ENCODE results near the gene PLTP. TPM values are rescaled to one million over a fixed set of nuclear protein-coding genes. Genes with fewer than 3 reads are reported as not detected.
A peak's percentile ranks its signal among the peaks of the same experiment; 100 is the strongest.
"Not testable (repeated sequence)": the region's sequence is repeated elsewhere in the genome, so short reads cannot be mapped to it uniquely, and the experiment has no call there.

Gene PLTP
- 3.2 and 4.0 TPM in 2 replicates for total RNA-seq

DNA sequence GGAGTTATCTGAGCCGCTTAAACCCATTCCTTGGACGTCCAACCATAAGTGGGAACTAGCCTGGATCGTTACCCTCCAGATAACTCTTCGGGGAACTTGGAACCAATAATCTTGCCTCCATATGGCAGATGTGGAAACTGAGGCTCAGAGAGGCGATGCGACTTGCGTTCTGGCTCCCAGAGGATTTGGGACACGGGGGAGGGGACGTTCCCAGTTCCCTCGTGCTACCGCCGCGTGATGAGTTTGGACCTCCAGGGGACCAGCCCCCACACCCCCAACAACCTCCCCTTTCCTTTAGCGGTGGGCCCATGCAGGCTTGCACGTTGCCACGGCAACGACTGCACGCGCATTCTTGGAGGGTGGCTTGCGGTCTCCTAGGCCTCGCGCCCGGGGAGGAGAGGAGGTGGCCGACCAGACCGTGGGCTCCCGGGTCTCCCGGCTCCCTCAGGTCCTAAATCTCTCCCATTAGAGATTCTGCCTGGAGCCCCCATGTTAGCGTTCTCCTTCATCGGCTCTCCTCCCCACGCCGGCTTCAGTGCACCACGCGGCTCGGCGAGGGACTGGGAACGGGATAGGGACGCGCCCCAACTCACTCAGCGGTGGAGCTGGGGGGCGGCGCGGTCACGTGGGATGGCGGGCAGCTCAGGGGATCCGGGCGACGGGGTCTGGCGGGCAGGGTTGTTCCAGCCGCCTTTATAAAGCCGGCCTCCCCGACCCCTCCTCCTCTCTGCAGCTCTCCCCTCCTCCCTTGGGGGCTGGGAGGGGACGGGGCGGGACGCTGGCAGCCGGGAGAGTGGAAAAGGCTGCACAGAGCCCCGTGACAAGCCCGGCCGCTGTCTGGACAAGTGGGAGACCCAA lies at the start of gene PLTP:
PLTP (minus strand) TSS at position 670 of the 858 bp plus-strand sequence. CDS start 703 bp downstream, outside the sequence.
- intact Hi-C loops (cut with micrococcal nuclease) = loop anchor here (1.0 kb wide), 2 partner anchors 20 to 24 kb away; partner anchors contain the start of genes CTSA and NEURL2
- Mint-ChIP-seq H3K9me3 (peaks cover 4% of the 10 kb centered on the region), H3K4me3 (peak within 1 kb of the TSS; percentile 84), H3K36me3 (ENCODE audit: low read depth) (no peaks in the 10 kb centered on the region), H3K27me3 (peaks cover 8% of the 10 kb centered on the region), H3K27ac (peak within 1 kb of the TSS; percentile 86), H3K4me1 (peaks cover 11% of the 10 kb centered on the region)
- DNase-seq = peak; percentile 79

- Mint-ChIP-seq H3K4me3 (no peak overlapping the region), H3K36me3 (ENCODE audit: low read depth) (peaks cover 70% of the 10 kb centered on the region), H3K4me1 (no peaks in the 10 kb centered on the region), H3K27me3 (no peaks in the 10 kb centered on the region), H3K9me3 (no peaks in the 10 kb centered on the region), H3K27ac (no peak overlapping the region)
- intact Hi-C loops (cut with micrococcal nuclease) = no loop called here
- DNase-seq = no peak
Observed at GRCh38 chr20:45959956-45960630, 48.1 kb upstream of the PLTP start.

DNA sequence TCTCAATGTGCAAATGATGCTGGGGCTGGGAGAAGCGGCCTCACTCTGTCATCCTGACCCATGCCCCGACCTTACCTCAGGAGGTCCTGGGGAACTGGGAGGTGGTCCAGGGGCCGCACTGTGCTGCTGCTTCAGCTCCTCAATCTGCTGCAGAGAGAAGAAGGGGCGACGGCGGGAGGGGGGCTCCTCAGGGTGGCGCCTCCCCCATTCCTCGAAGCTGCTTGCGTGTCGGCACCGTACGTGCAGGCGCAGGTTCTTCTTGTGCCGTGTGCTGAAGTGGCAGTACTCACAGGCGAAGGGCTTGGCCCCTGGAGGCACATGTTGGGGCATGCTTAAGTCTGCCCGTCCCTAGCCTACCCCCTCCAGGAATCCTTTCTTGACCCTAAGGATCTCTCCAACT lies 47.2 kb upstream of the PLTP start:
- DNase-seq = no peak
- no peak overlapping the region for H3K4me3 Mint-ChIP-seq
- H3K27me3 Mint-ChIP-seq = no peaks in the 10 kb centered on the region
- no peaks in the 10 kb centered on the region for H3K4me1 Mint-ChIP-seq
- H3K27ac Mint-ChIP-seq = no peak overlapping the region
- no peaks in the 10 kb centered on the region for H3K9me3 Mint-ChIP-seq
- intact Hi-C loops (cut with micrococcal nuclease) = no loop called here
- H3K36me3 Mint-ChIP-seq (ENCODE audit: low read depth) = peaks cover 70% of the 10 kb centered on the region

- intact Hi-C loops (cut with micrococcal nuclease) = no loop called here
- no peak overlapping the region for H3K4me3 Mint-ChIP-seq
- H3K4me1 Mint-ChIP-seq = no peaks in the 10 kb centered on the region
- no peaks in the 10 kb centered on the region for H3K27me3 Mint-ChIP-seq
- DNase-seq = no peak
- no peaks in the 10 kb centered on the region for H3K9me3 Mint-ChIP-seq
- no peak overlapping the region for H3K27ac Mint-ChIP-seq
- H3K36me3 Mint-ChIP-seq (ENCODE audit: low read depth) = peaks cover 71% of the 10 kb centered on the region
Observed at GRCh38 chr20:45958593-45958992, 46.6 kb upstream of the PLTP start.

DNA sequence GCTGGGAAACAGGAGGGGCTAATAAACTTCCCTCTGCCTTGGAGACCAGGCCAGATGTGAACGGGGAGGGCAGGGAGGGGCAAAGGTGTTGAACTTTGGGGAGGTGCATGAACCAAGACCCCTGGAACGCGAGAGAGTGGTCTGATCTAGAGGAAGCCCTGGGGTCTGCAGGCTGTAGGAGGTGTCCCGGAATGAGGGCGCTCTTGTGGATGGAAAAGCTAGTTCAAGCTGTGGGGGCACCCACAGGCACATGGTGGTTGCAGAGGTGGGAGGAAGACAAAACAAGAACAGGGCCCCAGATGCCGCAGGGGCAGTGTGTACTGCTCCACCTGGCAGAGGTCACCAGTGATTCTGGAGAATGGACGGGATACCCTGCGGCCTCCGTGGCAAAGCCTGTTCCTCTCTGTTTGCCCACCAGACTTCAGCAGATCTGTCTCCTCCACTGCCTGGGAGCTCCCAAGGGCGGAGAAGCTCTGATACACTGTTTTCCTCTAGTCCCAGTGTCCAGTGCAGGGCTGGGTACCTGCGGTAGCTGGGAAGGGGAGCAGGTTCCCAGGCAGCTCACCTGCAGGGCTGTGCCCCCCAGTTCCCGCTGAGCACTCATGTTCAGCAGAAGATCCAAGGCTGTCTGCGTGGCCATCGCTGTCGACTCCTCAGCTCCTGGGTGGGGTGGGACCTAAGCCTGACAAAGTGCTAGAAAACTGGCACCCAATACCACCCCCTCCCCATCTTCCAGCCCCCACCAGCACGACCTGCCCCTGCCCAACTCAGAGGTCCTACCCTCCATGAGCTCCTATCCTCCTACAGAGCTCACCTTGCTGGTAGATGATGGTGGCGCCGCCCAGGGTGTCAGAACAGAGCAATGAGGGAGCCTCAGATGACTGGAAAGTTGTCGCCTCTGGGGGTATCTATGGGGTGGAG lies 45.3 kb upstream of the PLTP start:
- Mint-ChIP-seq H3K9me3 (no peaks in the 10 kb centered on the region), H3K27ac (no peak overlapping the region), H3K4me3 (no peak overlapping the region), H3K4me1 (no peaks in the 10 kb centered on the region), H3K36me3 (ENCODE audit: low read depth) (peaks cover 62% of the 10 kb centered on the region), H3K27me3 (no peaks in the 10 kb centered on the region)
- intact Hi-C loops (cut with micrococcal nuclease) = no loop called here
- no peak for DNase-seq

- H3K9me3 Mint-ChIP-seq; intact Hi-C loops (cut with micrococcal nuclease); DNase-seq; H3K4me3 Mint-ChIP-seq; H3K27me3 Mint-ChIP-seq; H3K27ac Mint-ChIP-seq; H3K4me1 Mint-ChIP-seq: not testable (repeated sequence)
- H3K36me3 Mint-ChIP-seq (ENCODE audit: low read depth) = peaks cover 66% of the 10 kb centered on the region
Observed at GRCh38 chr20:45956326-45956725, 44.4 kb upstream of the PLTP start.

- DNase-seq = no peak
- no peak overlapping the region for H3K27ac Mint-ChIP-seq
Observed at GRCh38 chr20:45953672-45954071, 41.7 kb upstream of the PLTP start.

DNA sequence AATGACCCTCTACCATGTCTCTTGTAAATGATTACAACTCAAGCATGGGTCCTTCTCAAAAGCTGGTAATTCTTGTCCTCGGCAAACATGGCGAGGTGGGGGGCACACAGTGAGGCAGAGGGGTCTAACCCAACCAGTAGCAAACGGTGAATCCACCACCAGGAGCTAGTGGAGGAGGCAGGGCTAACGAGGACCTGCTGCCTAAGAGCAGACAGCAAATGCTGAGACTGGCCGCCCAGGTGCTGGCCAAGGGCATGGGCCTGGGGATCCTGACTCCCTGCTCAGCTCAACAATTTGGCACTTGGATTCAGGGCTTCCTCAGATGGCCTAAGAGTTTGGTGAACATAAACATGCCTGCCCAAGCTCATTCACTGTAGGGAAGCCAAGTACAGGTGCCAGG lies 40.9 kb upstream of the PLTP start:
- Mint-ChIP-seq H3K27me3 (no peaks in the 10 kb centered on the region), H3K27ac (no peak overlapping the region), H3K4me1 (no peaks in the 10 kb centered on the region), H3K4me3 (no peak overlapping the region), H3K9me3 (no peaks in the 10 kb centered on the region), H3K36me3 (ENCODE audit: low read depth) (peaks cover 54% of the 10 kb centered on the region)
- no peak for DNase-seq
- intact Hi-C loops (cut with micrococcal nuclease) = no loop called here

More at GRCh38 chr20:45953672-45954071, 41.7 kb upstream of the PLTP start:
- intact Hi-C loops (cut with micrococcal nuclease) = no loop called here
- no peak overlapping the region for H3K4me3 Mint-ChIP-seq
- H3K36me3 Mint-ChIP-seq (ENCODE audit: low read depth) = peaks cover 61% of the 10 kb centered on the region
- H3K4me1 Mint-ChIP-seq = no peaks in the 10 kb centered on the region
- no peaks in the 10 kb centered on the region for H3K9me3 Mint-ChIP-seq
- H3K27me3 Mint-ChIP-seq = no peaks in the 10 kb centered on the region

GRCh38 chr20:45951925-45952834 lies 40.2 kb upstream of the PLTP start:
- Mint-ChIP-seq H3K36me3 (ENCODE audit: low read depth) (peaks cover 49% of the 10 kb centered on the region), H3K9me3 (no peaks in the 10 kb centered on the region), H3K27me3 (no peaks in the 10 kb centered on the region), H3K4me3 (no peak overlapping the region), H3K27ac (no peak overlapping the region), H3K4me1 (no peaks in the 10 kb centered on the region)
- DNase-seq = no peak
- intact Hi-C loops (cut with micrococcal nuclease) = no loop called here

DNA sequence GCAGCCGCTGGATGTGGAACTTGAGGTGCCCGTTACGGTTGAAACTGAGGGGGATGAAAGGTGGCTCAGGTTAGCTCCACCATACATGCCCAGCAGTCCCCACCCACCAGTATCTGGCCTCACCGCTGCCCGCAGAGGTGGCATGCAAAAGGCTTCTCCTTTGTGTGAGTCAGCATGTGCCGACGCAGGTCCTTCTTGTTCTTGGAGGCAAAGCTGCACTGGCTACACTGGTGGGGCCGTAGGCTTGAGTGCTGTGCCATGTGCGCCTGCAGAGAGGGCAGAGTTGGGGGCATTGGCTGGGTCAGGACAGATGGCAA lies 38.3 kb upstream of the PLTP start:
- Mint-ChIP-seq H3K36me3 (ENCODE audit: low read depth) (peaks cover 45% of the 10 kb centered on the region), H3K27ac (no peak overlapping the region), H3K9me3 (no peaks in the 10 kb centered on the region), H3K27me3 (no peaks in the 10 kb centered on the region), H3K4me1 (peaks cover 2% of the 10 kb centered on the region), H3K4me3 (no peak overlapping the region)
- DNase-seq = no peak
- intact Hi-C loops (cut with micrococcal nuclease) = no loop called here

- peaks cover 2% of the 10 kb centered on the region for H3K4me1 Mint-ChIP-seq
- no peaks in the 10 kb centered on the region for H3K9me3 Mint-ChIP-seq
- DNase-seq = no peak
- no peaks in the 10 kb centered on the region for H3K27me3 Mint-ChIP-seq
- H3K27ac Mint-ChIP-seq = no peak overlapping the region
- intact Hi-C loops (cut with micrococcal nuclease) = no loop called here
- peaks cover 47% of the 10 kb centered on the region for H3K36me3 Mint-ChIP-seq (ENCODE audit: low read depth)
- H3K4me3 Mint-ChIP-seq = no peak overlapping the region
Observed at GRCh38 chr20:45949542-45950329, 37.8 kb upstream of the PLTP start.

DNA sequence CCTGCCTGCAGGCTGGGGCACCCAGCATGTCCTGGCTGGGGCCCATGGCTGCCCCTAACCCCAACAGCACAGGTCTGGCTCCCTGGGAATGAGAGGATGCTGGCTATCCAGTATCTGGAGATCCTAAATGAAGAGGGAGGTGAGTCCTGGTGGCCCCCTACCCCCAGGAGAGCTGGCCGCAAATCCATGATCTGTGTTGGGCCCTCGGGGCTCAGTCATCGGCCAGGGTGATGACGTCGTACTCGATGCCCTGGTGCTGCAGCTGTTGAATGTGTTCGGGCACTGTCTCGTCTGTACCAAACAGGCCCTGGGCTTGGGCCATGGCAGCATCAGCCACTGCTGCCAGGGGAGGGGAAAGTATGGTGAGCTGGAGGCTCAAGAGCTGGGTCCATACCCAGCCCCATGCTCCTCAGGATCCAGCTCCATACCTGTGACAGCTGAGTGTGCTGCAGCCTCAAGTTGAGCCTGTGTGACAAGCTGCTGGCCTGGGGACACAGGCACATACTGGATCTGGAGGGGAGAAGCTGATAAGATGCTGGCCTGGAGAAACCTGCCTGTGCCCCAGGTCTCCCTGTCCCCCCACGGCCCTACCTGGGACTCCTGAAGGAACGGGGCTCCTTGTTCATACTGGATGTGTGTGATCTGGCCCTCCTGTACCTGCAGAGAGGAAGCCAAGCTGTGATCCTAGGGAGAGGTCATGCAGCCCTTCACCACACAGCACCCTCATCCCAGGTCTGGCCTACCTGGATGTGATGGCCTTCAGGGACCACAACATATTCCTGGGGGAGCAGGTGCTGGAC lies 37.0 kb upstream of the PLTP start:
- H3K27ac Mint-ChIP-seq = no peak overlapping the region
- no peaks in the 10 kb centered on the region for H3K9me3 Mint-ChIP-seq
- peaks cover 4% of the 10 kb centered on the region for H3K4me1 Mint-ChIP-seq
- H3K4me3 Mint-ChIP-seq = no peak overlapping the region
- H3K36me3 Mint-ChIP-seq (ENCODE audit: low read depth) = peaks cover 53% of the 10 kb centered on the region
- intact Hi-C loops (cut with micrococcal nuclease) = no loop called here
- no peak for DNase-seq
- H3K27me3 Mint-ChIP-seq = no peaks in the 10 kb centered on the region

Data from activated CD4-positive, alpha-beta T cell treated with anti-CD3 and anti-CD28 coated beads, Interleukin-2, amount 10 ng/mL, durations not matched to agents 24 days and 14 days (primary cell).